Chondrocyte (in vitro differentiated cells): ENCODE results near the gene EVX1. TPM values are rescaled to one million over a fixed set of nuclear protein-coding genes. Genes with fewer than 3 reads are reported as not detected.
A peak's percentile ranks its signal among the peaks of the same experiment; 100 is the strongest.

Source experiments
- DNase-seq: peaks from one replicate; pipeline ENCODE4 v3.0.0; 2021; ENCODE audit warnings: mixed read lengths, low spot score
- H3K27ac Mint-ChIP-seq: one replicate; pipeline ENCODE4 v1.8.0; 2021; ENCODE audit warnings: mild to moderate bottlenecking, moderate library complexity, mixed read lengths; ENCODE audit not compliant: unreplicated experiment
- H3K27me3 Mint-ChIP-seq: 2 replicates; pipeline ENCODE4 v1.8.0; 2021; ENCODE audit warnings: low read depth, mixed read lengths
- H3K36me3 Mint-ChIP-seq: 2 replicates; pipeline ENCODE4 v1.8.0; 2021; ENCODE audit warnings: low read depth, mixed read lengths
- H3K4me1 Mint-ChIP-seq: 2 replicates; pipeline ENCODE4 v1.8.0; 2021; ENCODE audit warnings: low read depth, mild to moderate bottlenecking, mixed read lengths
- H3K4me3 Mint-ChIP-seq: one replicate; pipeline ENCODE4 v1.8.0; 2021; ENCODE audit warnings: mild to moderate bottlenecking, moderate library complexity, mixed read lengths; ENCODE audit not compliant: unreplicated experiment
- H3K9me3 Mint-ChIP-seq: 2 replicates; pipeline ENCODE4 v1.8.0; 2021; ENCODE audit warnings: low read depth, mixed read lengths
- total RNA-seq: library from RNA; stranded (reverse); gene quantifications from 3 replicates; pipeline ENCODE4 v1.2.1, GENCODE V29; 2021
- TF ChIP-seq, protein P1 (sequence below): fragments of 200-600 bp; sonication (generic); IDR thresholded peaks from 2 replicates; pipeline ENCODE4 v1.5.0; 2021; ENCODE audit warnings: antibody characterized with exemption, mild to moderate bottlenecking, moderate library complexity

EVX1 gene
- total RNA-seq, 1 donor from 2014 or later: not detected

DNA sequence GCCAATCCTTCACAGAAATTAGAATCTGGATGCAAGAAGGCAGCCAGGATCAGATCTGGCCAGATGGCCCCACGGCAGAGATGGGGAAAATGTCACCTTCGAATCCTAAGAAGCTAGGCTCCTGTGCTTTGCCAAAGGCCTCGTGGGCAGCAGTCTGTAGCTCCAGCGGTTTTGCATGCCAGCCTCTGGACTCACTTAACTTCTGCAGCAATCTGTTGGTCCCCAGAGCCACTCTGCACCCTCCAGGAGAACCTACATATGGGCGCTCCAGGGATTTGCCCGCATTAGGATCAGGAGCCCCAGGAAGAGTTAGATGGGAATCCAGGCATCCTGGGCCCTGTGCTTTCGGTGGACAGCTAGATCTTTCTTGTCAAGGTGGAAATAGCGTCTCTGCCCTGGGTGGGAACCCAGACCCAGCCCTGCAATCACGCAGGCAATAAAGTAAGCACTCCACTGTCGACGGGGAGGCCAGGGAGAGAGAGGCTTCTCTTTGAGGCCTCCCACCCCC lies 32.6 kb upstream of the EVX1 start:
- DNase-seq: no peak
- H3K36me3 Mint-ChIP-seq: peaks cover 4% of the 10 kb centered on the region
- TF ChIP-seq, protein P1, sequence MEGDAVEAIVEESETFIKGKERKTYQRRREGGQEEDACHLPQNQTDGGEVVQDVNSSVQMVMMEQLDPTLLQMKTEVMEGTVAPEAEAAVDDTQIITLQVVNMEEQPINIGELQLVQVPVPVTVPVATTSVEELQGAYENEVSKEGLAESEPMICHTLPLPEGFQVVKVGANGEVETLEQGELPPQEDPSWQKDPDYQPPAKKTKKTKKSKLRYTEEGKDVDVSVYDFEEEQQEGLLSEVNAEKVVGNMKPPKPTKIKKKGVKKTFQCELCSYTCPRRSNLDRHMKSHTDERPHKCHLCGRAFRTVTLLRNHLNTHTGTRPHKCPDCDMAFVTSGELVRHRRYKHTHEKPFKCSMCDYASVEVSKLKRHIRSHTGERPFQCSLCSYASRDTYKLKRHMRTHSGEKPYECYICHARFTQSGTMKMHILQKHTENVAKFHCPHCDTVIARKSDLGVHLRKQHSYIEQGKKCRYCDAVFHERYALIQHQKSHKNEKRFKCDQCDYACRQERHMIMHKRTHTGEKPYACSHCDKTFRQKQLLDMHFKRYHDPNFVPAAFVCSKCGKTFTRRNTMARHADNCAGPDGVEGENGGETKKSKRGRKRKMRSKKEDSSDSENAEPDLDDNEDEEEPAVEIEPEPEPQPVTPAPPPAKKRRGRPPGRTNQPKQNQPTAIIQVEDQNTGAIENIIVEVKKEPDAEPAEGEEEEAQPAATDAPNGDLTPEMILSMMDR: no peak
- no peak overlapping the region for H3K27ac Mint-ChIP-seq
- peaks cover 21% of the 10 kb centered on the region for H3K4me1 Mint-ChIP-seq
- H3K9me3 Mint-ChIP-seq: no peaks in the 10 kb centered on the region
- no peak overlapping the region for H3K4me3 Mint-ChIP-seq
- peaks cover 84% of the 10 kb centered on the region for H3K27me3 Mint-ChIP-seq

DNA sequence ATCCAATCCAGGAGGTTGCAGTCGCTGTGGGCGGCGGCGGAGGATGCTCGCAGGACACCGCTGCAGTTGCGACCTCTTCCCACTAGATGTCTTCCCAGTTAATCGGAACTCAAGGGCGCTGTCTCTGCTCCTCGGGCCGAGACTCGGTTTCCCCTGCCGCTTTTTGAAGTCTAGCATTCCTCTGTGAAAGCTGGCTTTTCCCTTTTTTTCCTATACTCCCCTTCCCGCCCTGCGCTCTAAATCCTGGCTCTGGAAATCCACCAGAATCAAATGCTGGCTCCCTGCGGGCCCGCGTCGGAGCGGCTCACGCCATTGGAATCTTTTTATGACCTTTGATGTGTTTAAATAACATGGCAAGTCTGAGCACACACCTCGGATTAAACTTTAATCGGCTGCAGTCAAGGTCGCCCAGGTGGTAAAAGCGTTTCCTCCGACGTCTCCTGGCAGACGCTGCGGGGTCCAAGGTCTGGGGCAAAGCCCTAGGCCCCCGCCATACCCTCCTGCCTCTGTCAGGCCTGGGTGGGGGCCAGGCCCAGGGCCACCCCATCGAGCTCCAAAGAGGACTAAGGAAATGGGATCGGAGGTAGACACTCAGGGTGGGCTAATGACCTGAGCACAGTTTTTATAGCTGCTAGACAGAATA lies 32.0 kb upstream of the EVX1 start:
- Mint-ChIP-seq H3K4me1 (peaks cover 18% of the 10 kb centered on the region), H3K4me3 (peak overlapping the region; percentile 58), H3K27me3 (peaks cover 84% of the 10 kb centered on the region), H3K36me3 (peaks cover 4% of the 10 kb centered on the region), H3K9me3 (no peaks in the 10 kb centered on the region), H3K27ac (no peak overlapping the region)
- TF ChIP-seq, protein P1: peak; percentile 89
- DNase-seq: no peak

DNA sequence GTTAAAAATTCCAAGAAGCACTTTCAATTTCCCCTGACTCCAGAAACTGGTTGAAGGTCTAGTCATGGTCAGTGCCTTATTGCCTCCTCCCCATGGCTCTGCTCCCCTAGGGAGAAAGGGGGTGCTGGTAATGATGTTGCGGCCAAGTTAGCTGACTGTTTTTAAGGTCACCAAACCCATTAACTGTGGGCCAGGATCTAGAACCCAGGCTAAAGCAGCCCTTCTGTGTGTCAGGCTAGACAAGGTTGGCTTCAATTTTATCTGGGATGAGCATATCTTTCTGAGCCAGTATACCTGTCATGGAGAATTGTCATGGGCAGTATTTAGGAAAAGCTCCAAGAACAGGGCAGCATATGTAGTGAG lies 31.5 kb upstream of the EVX1 start:
- TF ChIP-seq, protein P1: no peak
- Mint-ChIP-seq H3K36me3 (peaks cover 1% of the 10 kb centered on the region), H3K9me3 (no peaks in the 10 kb centered on the region), H3K27me3 (peaks cover 83% of the 10 kb centered on the region), H3K4me3 (no peak overlapping the region), H3K27ac (no peak overlapping the region), H3K4me1 (peaks cover 13% of the 10 kb centered on the region)
- no peak for DNase-seq

DNA sequence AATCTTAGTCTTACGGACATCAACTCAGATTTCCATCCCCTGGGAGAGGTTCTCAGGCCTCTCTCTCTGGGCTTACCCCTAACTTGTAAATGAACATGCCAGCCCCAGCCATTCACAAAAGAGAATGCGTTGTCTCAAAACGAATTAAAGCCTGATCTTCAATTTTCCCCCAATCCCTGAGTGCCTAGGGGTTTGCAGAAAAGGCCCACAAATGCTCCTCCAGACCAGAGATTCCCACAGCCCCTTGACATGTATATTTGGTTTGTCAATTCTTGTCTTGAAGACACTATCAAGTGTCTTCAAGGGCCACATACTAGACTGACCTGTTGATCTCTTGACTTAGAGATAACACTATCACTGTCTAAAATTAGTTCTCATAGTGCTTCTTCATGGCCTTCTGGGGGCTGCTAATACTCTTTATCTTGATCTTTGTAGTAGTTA lies 30.8 kb upstream of the EVX1 start:
- Mint-ChIP-seq H3K36me3 (no peaks in the 10 kb centered on the region), H3K4me1 (peaks cover 11% of the 10 kb centered on the region), H3K4me3 (no peak overlapping the region), H3K9me3 (no peaks in the 10 kb centered on the region), H3K27me3 (peaks cover 83% of the 10 kb centered on the region), H3K27ac (no peak overlapping the region)
- no peak for DNase-seq
- TF ChIP-seq, protein P1: no peak

DNA sequence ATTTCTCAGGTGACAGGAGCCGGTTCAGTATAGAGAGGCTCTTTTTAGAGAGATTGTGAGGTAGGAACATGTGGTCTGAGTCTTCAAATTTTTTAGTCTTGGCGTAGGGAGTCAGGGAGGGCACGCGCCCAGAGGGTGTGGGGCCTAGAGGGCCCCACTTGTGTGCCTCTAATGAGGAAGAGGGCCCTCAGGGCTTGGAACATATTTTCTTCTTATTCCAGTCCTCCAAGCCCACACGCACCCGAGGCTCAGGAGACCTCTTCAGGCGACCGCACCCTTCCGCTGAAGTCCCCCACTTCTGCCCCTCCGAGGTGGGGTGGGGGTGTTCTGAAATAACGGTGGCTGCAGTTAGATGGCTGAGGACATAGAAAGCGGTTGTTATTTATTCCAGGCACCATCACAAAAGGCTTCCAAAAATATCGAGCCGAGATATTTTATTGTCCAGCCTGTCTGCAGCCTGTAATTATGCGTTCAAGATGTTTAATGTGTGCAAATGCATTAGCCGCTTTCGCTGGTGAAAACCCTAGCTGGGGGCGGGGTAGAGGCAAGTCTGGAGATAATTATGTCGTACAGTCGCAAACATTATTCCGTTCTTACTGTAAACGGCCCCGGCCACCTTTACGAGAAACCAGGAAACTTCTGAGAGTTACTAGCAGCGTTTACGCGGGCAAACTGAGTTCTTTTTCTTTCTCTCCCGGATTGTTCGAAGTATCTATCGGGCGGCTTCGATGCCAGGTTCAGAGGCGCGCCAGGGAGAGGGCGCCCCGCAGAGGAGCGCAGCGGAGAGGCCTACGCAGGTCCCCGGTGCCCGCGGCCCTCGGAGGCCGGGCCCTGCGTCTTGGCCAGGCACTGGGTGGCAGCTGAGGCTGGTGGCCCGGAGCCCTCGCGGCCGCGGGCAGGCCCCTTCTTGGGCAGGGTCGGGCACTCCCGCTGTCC lies 29.8 kb upstream of the EVX1 start:
- peaks cover 11% of the 10 kb centered on the region for H3K4me1 Mint-ChIP-seq
- no peak for DNase-seq
- H3K27me3 Mint-ChIP-seq: peaks cover 81% of the 10 kb centered on the region
- H3K36me3 Mint-ChIP-seq: no peaks in the 10 kb centered on the region
- no peak overlapping the region for H3K27ac Mint-ChIP-seq
- no peak overlapping the region for H3K4me3 Mint-ChIP-seq
- TF ChIP-seq, protein P1: peak; percentile 15
- H3K9me3 Mint-ChIP-seq: no peaks in the 10 kb centered on the region
